Brain pericyte (primary cell): ENCODE data around the gene CCIN.

Source experiments
- DNase-seq: peaks from one replicate; pipeline ENCODE4 v3.0.0-alpha.2; 2012; ENCODE audit warnings: low read depth, low spot score

Gene CCIN

DNA sequence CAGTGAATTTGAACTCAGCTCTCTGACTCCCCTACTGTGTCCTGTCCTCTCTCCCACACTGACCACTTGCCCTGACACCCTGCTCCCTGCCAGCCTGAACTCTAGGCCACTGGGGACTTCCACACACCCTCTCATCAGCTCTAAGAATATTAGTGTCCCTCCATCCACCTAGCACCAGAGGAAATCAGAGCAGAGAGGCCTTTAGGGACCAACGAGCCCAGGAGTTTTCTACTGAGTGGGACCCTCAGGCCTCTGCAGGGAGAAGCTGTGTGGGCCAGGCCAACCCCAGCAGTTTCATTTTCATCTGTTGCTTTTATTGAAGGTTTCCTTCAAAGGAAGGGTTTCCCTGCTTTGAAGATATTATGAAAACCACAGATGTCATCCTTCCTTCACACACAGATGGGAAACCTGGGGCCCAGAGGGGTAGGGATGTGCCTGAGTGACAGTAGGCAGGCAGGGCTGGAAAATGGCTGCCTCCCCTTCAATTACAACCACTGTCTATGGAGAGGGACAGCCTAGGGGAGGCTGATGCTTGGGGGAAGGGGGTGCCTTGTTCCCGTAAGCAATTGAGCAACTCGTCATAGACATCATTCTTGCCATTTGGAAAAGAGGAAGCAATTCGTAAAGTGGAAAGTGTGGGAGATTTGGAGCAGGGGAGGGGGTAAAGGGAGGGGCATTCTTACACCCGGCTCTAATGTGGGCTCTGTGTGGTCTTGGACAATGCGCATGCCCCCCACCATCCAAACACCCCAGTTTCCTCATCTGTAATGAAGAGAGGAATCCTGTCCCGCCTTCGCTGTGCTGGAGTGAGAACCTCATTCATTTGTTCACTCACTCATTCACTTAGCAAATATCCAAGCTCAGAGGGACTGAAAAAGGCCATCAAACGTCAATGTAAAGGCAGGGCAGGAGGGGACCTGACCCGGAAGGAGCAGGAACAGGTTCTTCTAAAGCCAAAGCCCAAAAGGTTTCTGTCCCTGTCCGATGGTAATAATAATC lies 28.8 kb upstream of the CCIN start:
- DNase-seq: no peak

DNA sequence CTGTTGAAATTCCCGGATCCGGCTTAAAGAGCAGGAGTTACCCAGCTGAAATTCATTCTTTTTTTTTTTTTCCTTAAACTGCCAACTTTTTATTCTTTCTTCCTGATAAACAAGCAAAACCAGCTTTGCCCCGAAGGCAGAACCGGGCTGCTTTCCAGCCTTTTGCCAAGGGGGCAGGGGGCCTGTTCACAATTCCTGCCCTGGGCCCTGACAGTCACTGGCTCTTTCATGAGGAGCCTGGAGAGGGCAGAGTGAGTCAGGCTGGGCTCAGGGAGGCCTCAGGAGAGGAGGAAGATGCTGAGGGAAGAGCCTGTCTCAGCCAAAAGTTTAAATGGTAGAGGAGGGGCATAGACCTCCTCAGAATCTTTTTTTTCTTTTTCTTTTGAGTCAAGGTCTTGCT lies 27.9 kb upstream of the CCIN start:
- no peak for DNase-seq

- DNase-seq: no peak
Measured at GRCh38 chr9:36141761-36142160, 27.4 kb upstream of the CCIN start.

DNA sequence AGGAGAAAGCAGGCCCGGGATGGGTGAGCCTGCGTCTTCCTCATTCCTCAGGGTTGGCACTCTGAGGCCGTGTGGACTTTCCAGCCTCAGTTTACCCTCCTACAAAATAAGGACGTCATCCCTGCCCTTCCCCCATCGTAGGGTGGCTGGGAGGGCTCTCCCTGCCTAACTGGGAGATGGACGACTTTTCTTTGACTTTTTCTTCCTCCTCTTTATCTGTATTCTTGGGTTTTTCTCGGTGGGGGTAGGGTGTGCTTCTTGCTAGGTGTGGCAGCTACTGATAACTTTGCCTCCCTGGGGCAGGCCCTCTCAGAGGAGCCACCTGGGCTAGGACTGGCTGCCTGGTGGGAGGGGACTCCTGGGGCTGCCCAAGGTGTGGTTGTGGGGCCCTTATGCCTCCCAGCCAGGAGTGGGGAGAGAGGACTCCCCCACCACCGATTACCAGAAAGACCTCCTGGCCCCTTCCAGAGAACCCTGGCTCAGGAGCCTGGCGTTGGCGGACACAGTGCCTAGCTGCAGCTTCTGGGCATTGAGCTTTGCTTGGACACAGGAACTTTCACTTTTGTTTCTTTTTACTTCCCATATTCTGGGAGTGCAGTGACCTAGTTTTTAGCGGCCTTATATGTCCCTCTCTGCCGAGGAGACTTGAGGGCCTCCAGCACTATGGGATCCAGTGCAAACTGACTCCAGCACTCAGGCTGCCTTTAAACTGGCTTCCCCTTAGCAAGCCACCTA lies 26.5 kb upstream of the CCIN start:
- no peak for DNase-seq

DNA sequence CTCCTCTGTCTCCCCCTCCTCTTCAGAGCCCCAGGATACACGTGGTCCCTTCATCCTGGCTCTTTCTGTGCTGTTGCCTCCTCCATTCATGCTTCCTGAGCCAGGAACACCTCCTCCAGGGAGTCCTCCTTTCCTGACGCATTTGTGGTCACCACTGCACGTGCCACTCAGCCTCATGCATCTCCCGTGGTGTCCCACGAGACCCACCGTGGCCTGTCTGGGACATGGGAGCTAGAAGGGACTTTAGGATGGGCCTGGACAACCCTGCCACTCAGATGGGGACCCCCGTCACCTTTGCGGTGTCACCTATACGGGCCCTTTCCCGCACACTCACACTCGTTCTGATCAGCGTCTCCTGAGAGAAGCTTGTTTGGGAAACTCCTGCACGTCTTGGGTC lies 25.9 kb upstream of the CCIN start:
- no peak for DNase-seq

GRCh38 chr9:36144309-36145232 lies 24.6 kb upstream of the CCIN start:
- DNase-seq: no peak

- no peak for DNase-seq
Measured at GRCh38 chr9:36145970-36146369, 23.2 kb upstream of the CCIN start.

- DNase-seq: no peak
Measured at GRCh38 chr9:36146651-36147050, 22.5 kb upstream of the CCIN start.

GRCh38 chr9:36147441-36148175 lies 21.6 kb upstream of the CCIN start:
- DNase-seq: no peak

- DNase-seq: peak; percentile 92
Measured at GRCh38 chr9:36148311-36149051, 20.7 kb upstream of the CCIN start.

GRCh38 chr9:36149197-36149596 lies 20.0 kb upstream of the CCIN start:
- DNase-seq: no peak

GRCh38 chr9:36150574-36151315 lies 18.4 kb upstream of the CCIN start:
- no peak for DNase-seq

- DNase-seq: no peak
Measured at GRCh38 chr9:36151316-36152210, 17.6 kb upstream of the CCIN start.

- DNase-seq: no peak
Measured at GRCh38 chr9:36152741-36153438, 16.3 kb upstream of the CCIN start.

DNA sequence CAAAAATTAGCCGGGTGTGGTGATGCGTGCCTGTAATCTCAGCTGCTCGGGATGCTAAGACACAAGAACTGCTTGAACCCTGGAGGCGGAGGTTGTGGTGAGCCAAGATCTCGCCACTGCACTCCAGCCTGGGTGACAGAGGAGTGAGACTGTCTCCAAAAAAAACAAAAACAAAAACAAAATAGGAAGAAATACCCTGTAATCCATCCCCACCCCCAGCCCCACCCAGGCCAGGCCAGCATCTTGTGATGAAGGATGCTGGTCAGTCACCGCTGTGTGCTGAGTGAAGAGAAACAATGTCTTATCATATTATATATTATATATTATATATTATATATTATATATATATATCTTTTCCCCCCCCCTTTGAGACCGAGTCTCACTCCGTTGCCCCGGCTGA lies 15.4 kb upstream of the CCIN start:
- no peak for DNase-seq

DNA sequence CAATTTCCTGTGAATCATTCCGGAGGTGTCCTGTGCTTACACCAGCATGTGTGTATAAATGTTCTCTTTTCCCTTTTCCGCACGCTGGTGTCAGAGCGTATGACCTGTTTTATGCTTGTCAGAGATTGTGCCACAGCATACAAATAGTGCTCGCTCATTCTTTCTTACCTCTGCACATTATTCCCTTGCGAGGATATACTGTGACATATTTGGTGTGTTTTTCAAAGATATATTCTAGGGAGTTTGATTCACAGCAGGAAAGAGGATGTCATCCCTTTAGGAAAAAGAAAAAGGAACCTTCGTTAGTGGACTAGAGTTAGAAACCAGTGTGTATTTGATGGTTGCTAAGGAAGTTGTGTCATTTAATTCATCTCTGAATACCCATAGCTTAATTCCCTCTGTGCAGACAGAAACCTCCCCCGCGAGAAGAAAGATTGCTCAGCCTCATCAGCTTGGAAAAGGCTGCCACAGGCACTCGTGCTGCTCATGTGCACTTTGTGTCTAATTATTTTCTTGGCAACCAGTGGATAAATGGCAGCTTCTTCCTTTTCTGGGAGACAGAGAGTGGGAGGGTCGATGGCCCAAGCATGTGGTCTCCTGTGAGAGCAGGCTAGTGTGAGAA lies 14.7 kb upstream of the CCIN start:
- DNase-seq: no peak

DNA sequence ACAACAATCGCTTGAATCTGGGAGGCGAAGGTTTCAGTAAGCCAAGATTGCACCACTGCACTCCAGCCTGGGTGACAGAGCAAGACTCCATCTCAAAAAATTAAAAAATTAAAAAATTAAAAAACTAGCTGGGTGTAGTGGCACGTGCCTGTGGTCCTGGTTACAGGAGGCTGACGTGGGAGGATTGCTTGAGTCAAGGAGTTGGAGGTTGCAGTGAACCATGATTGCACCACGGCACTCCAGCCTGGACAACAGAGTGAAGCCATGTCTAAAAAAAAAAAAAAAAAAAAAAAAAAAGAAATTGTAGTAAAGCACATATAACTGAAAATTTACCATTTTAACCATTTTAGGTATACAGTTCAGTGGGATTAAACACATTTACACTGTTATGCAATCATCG lies 13.1 kb upstream of the CCIN start:
- DNase-seq: no peak
